ENCODE measurements around the gene CEBPE. TPM values are rescaled to one million over a fixed set of nuclear protein-coding genes. Genes with fewer than 3 reads are reported as not detected.
"Not testable (repeated sequence)": the region's sequence is repeated elsewhere in the genome, so short reads cannot be mapped to it uniquely, and the experiment has no call there.

Gene CEBPE
- total RNA-seq, 1 donor from 2014 or later, result not detected

DNA sequence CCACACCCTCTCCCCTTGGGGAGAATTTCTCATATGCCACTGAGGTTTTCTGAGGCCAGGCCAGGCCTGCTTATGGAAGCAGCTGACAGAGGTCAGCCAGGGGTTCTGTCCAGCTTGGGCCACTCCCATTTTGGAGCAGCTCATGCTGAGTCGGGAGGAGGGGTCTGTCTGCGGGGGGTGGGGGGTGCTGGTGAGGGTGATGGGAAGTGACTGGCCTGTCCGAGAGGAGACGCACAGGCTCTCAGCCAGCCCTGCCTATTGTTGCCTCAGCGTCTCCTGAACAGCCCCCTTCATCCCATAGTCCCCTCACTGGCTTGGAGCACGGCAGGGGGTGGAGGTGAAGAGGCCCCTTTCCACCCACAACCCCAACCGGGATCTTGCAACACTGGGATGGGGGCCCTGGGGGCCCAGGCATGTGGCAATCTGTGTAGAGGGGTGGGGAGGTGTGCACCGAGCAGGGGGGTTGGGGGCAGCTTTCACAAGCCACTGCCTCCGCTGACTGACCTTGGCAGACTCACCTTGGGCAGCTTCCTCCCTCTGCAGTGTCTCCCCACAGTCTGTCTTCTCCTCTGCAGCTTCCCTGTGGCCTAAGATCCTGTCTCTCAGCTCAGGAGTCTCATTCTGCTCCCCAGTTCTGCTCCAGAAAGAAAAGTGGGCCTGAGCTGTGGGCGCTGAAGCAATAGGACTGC, 5.5 kb downstream of the CEBPE start:
- H3K27me3 Mint-ChIP-seq (ENCODE audit: unreplicated experiment), result peaks cover 7% of the 10 kb centered on the region
- DNase-seq (ENCODE audit: low spot score), result no peak
- H3K36me3 Mint-ChIP-seq (ENCODE audit: low read depth, unreplicated experiment), result peaks cover 3% of the 10 kb centered on the region
- H3K4me3 Mint-ChIP-seq (ENCODE audit: unreplicated experiment), result no peak overlapping the region
- no peak overlapping the region for H3K27ac Mint-ChIP-seq (ENCODE audit: unreplicated experiment)
- peaks cover 3% of the 10 kb centered on the region for H3K4me1 Mint-ChIP-seq (ENCODE audit: unreplicated experiment)
- no peaks in the 10 kb centered on the region for H3K9me3 Mint-ChIP-seq (ENCODE audit: unreplicated experiment)
- TF ChIP-seq, protein P1, sequence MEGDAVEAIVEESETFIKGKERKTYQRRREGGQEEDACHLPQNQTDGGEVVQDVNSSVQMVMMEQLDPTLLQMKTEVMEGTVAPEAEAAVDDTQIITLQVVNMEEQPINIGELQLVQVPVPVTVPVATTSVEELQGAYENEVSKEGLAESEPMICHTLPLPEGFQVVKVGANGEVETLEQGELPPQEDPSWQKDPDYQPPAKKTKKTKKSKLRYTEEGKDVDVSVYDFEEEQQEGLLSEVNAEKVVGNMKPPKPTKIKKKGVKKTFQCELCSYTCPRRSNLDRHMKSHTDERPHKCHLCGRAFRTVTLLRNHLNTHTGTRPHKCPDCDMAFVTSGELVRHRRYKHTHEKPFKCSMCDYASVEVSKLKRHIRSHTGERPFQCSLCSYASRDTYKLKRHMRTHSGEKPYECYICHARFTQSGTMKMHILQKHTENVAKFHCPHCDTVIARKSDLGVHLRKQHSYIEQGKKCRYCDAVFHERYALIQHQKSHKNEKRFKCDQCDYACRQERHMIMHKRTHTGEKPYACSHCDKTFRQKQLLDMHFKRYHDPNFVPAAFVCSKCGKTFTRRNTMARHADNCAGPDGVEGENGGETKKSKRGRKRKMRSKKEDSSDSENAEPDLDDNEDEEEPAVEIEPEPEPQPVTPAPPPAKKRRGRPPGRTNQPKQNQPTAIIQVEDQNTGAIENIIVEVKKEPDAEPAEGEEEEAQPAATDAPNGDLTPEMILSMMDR (IDR thresholded peaks at IDR 0.05; ENCODE audit: unreplicated experiment), result no peak

DNA sequence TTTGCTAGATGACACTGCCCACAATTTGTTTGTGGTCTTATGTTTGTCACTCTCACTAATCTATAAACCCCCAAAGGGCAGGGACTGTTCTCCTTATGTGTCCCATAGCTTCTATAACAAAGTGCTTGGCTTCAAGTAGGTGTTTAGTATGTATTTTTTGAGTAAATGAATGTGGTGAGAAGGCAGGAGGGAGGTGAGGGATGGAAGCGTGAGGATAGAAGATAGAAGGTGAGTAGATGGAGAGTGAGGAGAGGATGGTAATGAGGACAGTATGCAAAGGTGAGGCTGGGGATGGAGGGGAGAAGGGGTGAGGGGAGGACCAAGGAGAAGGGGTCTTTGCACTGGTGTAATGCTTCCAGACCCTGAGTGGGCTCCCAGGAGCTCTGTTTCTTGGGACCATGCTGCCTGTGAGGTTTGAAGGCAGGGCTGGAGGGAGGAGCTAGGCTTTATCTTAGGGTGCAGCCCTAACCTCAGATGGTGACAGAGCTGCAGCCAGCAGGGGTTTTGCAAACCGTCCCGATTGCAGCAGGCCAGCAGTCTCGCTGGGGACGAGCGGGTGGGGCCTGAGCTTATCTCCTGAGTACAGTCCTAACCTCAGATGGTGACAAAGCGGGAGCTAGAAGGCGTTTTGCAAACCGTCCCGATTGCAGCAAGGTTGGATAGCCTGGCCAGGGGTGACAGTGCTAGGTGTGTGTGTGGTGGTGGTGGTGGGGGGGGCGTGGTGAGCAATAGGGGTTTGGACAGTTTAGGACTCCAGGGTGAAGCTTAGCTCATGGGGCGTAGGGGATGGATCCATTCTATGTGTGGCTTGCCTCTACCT, 6.5 kb downstream of the CEBPE start:
- Mint-ChIP-seq H3K36me3 (ENCODE audit: low read depth, unreplicated experiment) (peaks cover 3% of the 10 kb centered on the region), H3K27me3 (ENCODE audit: unreplicated experiment) (peaks cover 4% of the 10 kb centered on the region), H3K27ac (ENCODE audit: unreplicated experiment) (no peak overlapping the region), H3K4me3 (ENCODE audit: unreplicated experiment) (no peak overlapping the region), H3K9me3 (ENCODE audit: unreplicated experiment) (no peaks in the 10 kb centered on the region), H3K4me1 (ENCODE audit: unreplicated experiment) (peaks cover 3% of the 10 kb centered on the region)
- DNase-seq (ENCODE audit: low spot score), result no peak
- TF ChIP-seq, protein P1 (IDR thresholded peaks at IDR 0.05; ENCODE audit: unreplicated experiment), result no peak

DNA sequence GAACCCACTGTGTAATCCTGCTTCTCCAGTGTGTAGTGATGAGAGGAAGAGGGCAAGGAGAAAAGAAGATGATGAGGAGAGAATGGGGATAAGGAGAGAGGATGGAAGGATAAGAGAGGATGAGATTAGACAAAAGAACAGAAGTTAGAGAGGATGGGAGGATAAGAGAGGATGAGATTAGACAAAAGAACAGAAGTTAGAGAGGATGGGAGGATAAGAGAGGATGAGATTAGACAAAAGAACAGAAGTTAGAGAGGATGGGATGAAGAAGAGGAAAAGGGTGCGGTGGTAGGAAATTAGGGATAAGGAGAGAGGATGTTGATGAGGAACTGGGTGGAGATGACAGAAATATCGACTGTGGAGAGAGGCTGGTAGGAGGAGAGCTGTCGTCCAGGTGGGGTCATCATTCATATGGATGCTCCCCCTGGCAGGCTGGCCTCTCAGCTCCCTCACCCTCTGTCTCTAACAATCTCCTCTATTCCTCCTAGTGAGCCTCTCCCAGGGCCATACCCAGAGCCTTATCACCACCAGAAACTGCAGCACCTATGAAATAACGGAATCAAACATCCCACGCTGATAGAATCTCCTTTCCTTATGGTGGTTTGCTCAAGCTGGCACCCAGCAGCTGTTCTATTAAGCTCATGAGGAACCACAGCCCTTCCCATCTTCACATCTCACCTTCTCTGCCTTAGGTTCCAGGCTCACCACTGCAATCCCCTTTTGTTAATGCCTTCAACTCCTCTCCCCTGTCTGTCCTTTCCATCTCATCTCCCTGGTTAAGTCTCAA, 8.3 kb downstream of the CEBPE start:
- Mint-ChIP-seq H3K9me3 (ENCODE audit: unreplicated experiment) (no peaks in the 10 kb centered on the region), H3K27ac (ENCODE audit: unreplicated experiment) (no peak overlapping the region), H3K4me3 (ENCODE audit: unreplicated experiment) (no peak overlapping the region), H3K36me3 (ENCODE audit: low read depth, unreplicated experiment) (peaks cover 7% of the 10 kb centered on the region), H3K4me1 (ENCODE audit: unreplicated experiment) (peaks cover 13% of the 10 kb centered on the region), H3K27me3 (ENCODE audit: unreplicated experiment) (peaks cover 3% of the 10 kb centered on the region)
- no peak for DNase-seq (ENCODE audit: low spot score)
- TF ChIP-seq, protein P1 (IDR thresholded peaks at IDR 0.05; ENCODE audit: unreplicated experiment), result no peak

DNA sequence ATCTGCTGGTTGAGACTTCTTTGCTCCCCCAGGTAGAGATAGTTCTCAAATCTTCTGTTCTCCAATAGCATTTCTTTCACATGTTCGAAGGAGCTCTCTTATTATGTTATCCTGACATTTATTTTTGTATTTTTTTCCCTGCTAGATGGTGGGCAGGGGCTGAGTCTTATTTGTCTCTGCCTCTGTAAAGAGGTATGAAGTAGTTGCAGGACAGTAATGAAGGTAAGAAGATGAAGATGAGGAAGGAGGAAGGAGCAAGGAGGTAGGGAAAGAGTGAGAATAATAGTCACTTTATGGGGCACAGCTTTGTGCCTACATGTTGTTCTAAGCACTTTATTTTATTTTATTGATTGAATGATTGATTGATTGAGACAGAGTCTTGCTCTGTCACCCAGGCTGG, 9.3 kb downstream of the CEBPE start:
- H3K9me3 Mint-ChIP-seq (ENCODE audit: unreplicated experiment), result no peaks in the 10 kb centered on the region
- peaks cover 4% of the 10 kb centered on the region for H3K27me3 Mint-ChIP-seq (ENCODE audit: unreplicated experiment)
- TF ChIP-seq, protein P1 (IDR thresholded peaks at IDR 0.05; ENCODE audit: unreplicated experiment), result no peak
- no peak overlapping the region for H3K4me3 Mint-ChIP-seq (ENCODE audit: unreplicated experiment)
- H3K4me1 Mint-ChIP-seq (ENCODE audit: unreplicated experiment), result peaks cover 20% of the 10 kb centered on the region
- no peak overlapping the region for H3K27ac Mint-ChIP-seq (ENCODE audit: unreplicated experiment)
- DNase-seq (ENCODE audit: low spot score), result no peak
- H3K36me3 Mint-ChIP-seq (ENCODE audit: low read depth, unreplicated experiment), result peaks cover 7% of the 10 kb centered on the region

DNA sequence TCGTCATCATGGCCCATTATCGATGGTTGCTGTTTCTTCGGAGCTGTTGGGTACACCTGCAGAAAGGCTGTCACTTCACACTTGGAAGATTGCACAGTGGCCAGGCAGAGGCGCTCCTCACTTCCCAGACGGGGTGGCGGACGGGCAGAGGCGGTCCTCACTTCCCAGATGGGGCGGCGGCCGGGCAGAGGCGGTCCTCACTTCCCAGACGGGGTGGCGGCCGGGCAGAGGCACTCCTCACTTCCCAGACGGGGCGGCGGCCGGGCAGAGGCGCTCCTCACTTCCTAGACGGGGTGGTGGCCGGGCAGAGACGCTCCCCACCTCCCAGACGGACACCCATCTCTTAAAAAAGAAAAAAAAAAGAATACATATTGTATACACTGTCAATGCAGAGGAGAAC, 10.9 kb downstream of the CEBPE start:
- not testable (repeated sequence) for H3K27me3 Mint-ChIP-seq (ENCODE audit: unreplicated experiment); H3K9me3 Mint-ChIP-seq (ENCODE audit: unreplicated experiment); H3K4me3 Mint-ChIP-seq (ENCODE audit: unreplicated experiment); H3K36me3 Mint-ChIP-seq (ENCODE audit: low read depth, unreplicated experiment); DNase-seq (ENCODE audit: low spot score); H3K27ac Mint-ChIP-seq (ENCODE audit: unreplicated experiment)
- H3K4me1 Mint-ChIP-seq (ENCODE audit: unreplicated experiment), result peaks cover 26% of the 10 kb centered on the region

DNA sequence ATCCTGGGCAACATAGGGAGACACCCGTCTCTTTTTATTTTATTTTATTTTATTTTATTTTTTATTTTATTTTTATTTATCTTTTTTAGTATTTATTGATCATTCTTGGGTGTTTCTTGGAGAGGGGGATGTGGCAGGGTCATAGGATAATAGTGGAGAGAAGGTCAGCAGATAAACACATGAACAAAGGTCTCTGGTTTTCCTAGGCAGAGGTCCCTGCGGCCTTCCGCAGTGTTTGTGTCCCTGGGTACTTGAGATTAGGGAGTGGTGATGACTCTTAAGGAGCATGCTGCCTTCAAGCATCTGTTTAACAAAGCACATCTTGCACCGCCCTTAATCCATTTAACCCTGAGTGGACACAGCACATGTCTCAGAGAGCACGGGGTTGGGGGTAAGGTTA, 11.4 kb downstream of the CEBPE start:
- H3K4me1 Mint-ChIP-seq (ENCODE audit: unreplicated experiment), result peaks cover 26% of the 10 kb centered on the region
- H3K36me3 Mint-ChIP-seq (ENCODE audit: low read depth, unreplicated experiment); H3K9me3 Mint-ChIP-seq (ENCODE audit: unreplicated experiment); H3K4me3 Mint-ChIP-seq (ENCODE audit: unreplicated experiment); H3K27me3 Mint-ChIP-seq (ENCODE audit: unreplicated experiment); DNase-seq (ENCODE audit: low spot score); H3K27ac Mint-ChIP-seq (ENCODE audit: unreplicated experiment): not testable (repeated sequence)
